Panc1 (cell line): ENCODE measurements around the gene HSH2D.

Experiments
- POLR2AphosphoS5 ChIP-seq: IDR thresholded peaks from 2 replicates; pipeline ENCODE4 v1.6.1; 2012; ENCODE audit warnings: mild to moderate bottlenecking, low read depth, low read length, moderate library complexity
- SIN3A ChIP-seq: IDR thresholded peaks from 2 replicates; pipeline ENCODE4 v1.6.1; 2012; ENCODE audit warnings: low read depth, mild to moderate bottlenecking, low read length, moderate library complexity, borderline replicate concordance; ENCODE audit not compliant: insufficient read depth
- TCF7L2 ChIP-seq: IDR thresholded peaks from 2 replicates; pipeline ENCODE4 v1.6.1; 2011; ENCODE audit warnings: mild to moderate bottlenecking, low read depth, low read length, inconsistent platforms
- TF ChIP-seq, protein P1 (sequence below): fragments of 450-650 bp; IDR thresholded peaks from 2 replicates; pipeline ENCODE4 v1.5.1; 2017; ENCODE audit warnings: mild to moderate bottlenecking

DNA sequence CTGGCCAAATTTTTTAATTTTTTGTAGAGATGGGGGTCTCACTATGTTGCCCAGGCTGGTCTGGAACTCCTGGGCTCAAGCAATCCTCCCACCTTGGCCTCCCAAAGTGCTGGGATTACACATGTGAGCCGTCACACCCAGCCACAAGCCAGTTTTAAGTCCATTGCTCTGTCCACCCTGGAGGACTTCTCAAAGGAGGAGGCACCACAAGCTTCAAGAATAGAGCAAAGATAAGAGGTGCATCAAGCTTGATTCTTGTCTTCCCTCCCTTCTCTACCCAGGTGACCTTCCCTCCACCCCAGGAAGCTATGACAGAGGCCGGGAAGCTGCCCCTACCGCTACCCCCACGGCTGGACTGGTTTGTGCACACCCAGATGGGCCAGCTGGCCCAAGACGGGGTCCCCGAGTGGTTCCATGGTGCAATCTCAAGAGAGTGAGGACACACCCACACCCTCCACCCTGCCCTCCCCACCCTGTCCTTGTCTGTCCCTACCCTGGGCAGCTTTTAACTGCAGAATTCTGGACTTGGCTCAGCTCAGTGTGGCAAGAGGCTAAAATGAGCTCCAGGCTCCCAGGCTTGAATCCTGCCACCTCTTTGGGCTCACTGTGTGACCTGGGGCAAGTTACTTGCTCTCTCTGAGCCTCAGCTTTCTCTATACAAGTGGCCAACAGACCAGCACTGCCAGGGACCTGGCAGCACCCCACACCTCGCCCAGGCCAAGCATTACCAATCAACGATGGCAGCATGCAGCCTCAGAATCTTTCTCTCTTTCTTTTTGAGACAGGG, 5.2 kb downstream of the HSH2D start:
- TF ChIP-seq, protein P1, sequence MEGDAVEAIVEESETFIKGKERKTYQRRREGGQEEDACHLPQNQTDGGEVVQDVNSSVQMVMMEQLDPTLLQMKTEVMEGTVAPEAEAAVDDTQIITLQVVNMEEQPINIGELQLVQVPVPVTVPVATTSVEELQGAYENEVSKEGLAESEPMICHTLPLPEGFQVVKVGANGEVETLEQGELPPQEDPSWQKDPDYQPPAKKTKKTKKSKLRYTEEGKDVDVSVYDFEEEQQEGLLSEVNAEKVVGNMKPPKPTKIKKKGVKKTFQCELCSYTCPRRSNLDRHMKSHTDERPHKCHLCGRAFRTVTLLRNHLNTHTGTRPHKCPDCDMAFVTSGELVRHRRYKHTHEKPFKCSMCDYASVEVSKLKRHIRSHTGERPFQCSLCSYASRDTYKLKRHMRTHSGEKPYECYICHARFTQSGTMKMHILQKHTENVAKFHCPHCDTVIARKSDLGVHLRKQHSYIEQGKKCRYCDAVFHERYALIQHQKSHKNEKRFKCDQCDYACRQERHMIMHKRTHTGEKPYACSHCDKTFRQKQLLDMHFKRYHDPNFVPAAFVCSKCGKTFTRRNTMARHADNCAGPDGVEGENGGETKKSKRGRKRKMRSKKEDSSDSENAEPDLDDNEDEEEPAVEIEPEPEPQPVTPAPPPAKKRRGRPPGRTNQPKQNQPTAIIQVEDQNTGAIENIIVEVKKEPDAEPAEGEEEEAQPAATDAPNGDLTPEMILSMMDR = no peak
- TF ChIP-seq POLR2AphosphoS5 (no peak), TCF7L2 (no peak), SIN3A (no peak)
